Gastroesophageal sphincter (tissue), 3 donors: Measurements from ENCODE around the gene APOLD1.

ENCODE experiments used
- EP300 ChIP-seq: sonication (generic); formaldehyde crosslinking; IDR thresholded peaks from one replicate; pipeline ENCODE4 v1.6.1; 2017; ENCODE audit warnings: antibody characterized with exemption, mild to moderate bottlenecking
- POLR2A ChIP-seq, 2 donors: fragments of 450-650 bp; IDR thresholded peaks; one replicate each; pipeline ENCODE4 v1.6.1; 2017; ENCODE audit warnings: antibody characterized with exemption in 2 of 2, mild to moderate bottlenecking in 2 of 2, moderate library complexity in 1 of 2
- POLR2AphosphoS5 ChIP-seq: sonication (generic); formaldehyde crosslinking; IDR thresholded peaks from one replicate; pipeline ENCODE4 v1.6.1; 2017; ENCODE audit warnings: antibody characterized with exemption
- TF ChIP-seq, protein P1 (sequence below), 4 experiments: fragments of 200-600 bp in 2 of 4; fragments of 450-650 bp in 2 of 4; sonication (generic) in 1 of 4; IDR thresholded peaks; one replicate each; pipeline ENCODE4 v1.5.1; 2017 to 2019; ENCODE audit warnings: antibody characterized with exemption in 4 of 4, mild to moderate bottlenecking in 2 of 4, moderate library complexity in 2 of 4

DNA sequence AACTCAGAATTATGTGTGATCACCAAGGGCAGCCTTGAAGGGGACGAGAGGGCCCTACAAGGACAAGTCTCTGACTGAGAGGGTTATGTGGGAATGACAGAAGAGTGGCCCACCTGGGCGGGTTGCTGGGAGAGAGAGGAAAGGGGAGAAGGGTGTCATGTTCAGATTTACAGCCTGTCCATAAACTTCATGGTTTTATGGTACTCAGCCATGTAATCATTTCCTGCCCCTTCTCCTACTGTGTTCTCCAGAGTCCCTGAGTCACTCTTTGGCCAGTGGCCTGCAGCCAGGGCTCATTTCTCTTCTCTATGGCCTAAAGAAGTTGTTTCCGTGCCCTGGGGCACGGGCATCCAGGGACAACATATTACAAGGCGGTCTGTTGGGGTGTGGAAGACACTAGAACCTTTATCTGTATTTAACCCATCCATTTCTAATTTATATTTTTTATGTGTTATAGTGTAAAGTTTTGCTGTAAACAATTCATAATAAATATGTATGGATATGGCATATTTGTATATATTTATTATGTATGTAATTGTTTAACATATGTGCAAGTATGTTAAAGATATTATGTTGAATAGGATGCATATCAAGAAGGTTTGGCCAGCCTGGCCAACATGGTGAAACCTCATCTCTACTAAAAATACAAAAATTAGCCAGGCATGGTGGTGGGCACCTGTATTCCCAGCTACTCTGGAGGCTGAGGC is 54.6 kb downstream of the APOLD1 start:
- TF ChIP-seq, protein P1, sequence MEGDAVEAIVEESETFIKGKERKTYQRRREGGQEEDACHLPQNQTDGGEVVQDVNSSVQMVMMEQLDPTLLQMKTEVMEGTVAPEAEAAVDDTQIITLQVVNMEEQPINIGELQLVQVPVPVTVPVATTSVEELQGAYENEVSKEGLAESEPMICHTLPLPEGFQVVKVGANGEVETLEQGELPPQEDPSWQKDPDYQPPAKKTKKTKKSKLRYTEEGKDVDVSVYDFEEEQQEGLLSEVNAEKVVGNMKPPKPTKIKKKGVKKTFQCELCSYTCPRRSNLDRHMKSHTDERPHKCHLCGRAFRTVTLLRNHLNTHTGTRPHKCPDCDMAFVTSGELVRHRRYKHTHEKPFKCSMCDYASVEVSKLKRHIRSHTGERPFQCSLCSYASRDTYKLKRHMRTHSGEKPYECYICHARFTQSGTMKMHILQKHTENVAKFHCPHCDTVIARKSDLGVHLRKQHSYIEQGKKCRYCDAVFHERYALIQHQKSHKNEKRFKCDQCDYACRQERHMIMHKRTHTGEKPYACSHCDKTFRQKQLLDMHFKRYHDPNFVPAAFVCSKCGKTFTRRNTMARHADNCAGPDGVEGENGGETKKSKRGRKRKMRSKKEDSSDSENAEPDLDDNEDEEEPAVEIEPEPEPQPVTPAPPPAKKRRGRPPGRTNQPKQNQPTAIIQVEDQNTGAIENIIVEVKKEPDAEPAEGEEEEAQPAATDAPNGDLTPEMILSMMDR (IDR thresholded peaks at IDR 0.05): no peak
- no peak for TF ChIP-seq EP300
- TF ChIP-seq POLR2A (IDR thresholded peaks at IDR 0.05): no peak
- TF ChIP-seq POLR2AphosphoS5: no peak
